HG02943 (cell line): ENCODE results near the gene SFTPA1.
"Not testable (repeated sequence)": the region's sequence is repeated elsewhere in the genome, so short reads cannot be mapped to it uniquely, and the experiment has no call there.

ENCODE experiments used
- ATAC-seq: cut with Tn5 transposase; IDR thresholded peaks from one replicate; pipeline ENCODE4 v1.9.1; 2021; ENCODE audit warnings: mild to moderate bottlenecking, low read depth, moderate library complexity; ENCODE audit not compliant: unreplicated experiment

The SFTPA1 gene

DNA sequence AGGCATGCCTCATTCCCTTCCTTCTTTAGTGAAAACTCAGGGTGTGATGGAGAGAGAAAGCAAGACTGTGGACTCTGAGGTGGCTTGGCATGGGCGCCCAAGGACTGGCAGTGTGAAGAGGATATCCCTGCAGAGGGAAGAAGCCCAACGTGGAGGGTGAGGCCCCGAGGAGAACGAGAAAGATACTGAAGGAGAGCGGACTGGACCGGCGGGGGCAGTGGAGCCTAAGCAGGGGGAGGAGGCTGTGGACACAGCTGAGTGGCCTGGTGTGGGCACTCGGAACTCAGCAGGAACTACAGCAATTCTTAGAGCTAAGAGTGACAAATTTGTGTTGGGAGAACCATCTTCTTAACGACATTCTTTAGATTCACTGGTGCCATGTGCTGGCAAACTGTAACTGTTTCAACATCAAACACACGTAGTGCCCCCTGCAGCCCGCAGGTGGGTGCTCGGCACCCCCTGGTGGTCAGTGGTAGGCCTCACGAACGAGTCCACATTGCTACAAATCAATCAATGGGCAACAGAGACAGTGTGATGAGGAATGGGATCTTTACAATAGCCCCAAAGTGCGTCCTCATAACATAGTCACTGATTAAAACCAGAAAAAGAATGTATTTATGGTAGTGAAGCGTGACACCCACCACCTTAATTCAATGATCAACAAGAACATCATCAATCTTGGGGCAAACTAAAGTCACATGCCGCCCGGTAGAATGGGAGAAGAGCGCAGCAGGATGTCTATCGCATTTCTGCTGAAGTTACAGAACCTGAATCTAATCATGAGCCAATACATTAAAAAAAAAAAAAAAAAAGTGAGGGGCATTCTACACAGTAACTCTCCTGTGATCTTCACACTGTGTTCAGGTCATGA lies 2.0 kb upstream of the SFTPA1 start:
- no peak for ATAC-seq

DNA sequence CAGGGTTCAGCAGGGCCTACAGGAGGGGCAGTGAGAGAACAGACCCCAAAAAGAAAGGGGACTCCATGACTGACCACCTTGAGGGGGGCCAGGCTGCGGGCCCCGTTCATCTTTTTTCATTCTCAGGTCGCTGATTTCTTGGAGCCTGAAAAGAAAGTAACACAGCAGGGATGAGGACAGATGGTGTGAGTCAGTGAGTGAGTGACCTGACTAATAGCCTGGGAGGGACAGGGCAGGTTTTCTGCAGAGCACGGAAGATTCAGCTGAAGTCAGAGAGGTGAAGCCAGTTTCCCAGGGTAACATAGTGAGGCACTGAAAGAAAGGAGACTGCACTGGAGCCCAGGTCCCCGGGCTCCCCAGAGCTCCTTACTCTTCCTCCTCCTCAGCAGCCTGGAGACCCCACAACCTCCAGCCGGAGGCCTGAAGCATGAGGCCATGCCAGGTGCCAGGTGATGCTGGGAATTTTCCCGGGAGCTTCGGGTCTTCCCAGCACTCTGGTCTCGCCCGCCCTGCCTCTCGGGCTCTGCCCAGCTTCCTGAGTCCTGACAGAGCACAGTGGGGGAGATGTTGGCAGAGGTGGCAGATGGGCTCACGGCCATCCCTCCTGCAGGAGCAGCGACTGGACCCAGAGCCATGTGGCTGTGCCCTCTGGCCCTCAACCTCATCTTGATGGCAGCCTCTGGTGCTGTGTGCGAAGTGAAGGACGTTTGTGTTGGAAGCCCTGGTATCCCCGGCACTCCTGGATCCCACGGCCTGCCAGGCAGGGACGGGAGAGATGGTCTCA lies 646 bp downstream of the SFTPA1 start:
- ATAC-seq = not testable (repeated sequence)

DNA sequence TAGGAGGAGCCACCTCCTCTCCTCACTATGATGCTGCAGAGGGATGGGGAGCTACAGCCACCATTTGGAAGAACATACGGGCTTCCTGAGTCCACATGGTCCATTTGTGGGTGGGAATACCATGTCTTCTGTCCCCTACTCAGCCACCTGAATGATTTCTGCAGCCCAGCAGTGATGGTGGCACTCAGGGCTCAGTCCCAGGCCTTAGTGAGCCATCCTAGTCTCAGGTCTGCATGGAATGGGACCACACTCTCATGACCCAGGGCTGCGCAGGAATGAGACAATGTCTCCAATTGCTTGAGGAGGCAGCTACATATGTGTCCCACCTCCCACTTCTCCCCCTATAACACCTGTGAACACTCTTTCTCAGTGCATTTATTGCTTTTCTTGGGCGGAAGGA lies 4.8 kb downstream of the SFTPA1 start:
- ATAC-seq = no peak

DNA sequence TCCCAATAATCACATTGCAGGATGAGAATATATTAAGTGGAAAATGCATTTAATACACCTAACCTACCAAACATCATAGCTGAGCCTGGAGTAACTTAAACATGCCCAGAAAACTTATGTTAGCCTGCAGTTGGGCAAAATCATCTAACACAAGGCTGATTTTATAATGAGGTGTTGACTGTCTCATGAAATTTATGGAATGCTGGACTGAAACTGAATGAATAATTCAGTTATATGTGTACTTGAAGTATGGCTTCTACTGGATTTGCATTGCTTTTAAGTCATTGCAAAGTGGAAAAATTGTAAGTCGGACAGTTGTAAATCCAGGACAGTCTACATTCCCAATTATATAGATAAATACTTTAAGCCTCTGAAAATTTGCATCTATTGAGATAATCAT lies 5.4 kb downstream of the SFTPA1 start:
- no peak for ATAC-seq

DNA sequence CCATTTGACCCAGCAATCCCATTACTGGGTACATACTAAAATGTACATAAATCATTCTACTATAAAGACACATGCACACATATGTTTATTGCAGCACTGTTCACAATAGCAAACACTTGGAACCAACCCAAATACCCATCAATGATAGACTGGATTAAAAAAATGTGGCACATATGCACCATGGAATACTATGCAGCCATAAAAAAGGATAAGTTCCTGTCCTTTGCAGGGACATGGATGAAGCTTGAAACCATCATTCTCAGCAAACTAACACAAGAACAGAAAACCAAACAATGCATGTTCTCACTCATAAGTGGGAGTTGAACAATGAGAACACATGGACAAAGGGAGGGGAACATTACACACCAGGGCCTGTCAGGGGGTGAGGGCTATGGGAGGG lies 12.9 kb downstream of the SFTPA1 start:
- ATAC-seq = not testable (repeated sequence)

GRCh38 chr10:79627075-79627474 lies 16.3 kb downstream of the SFTPA1 start:
- ATAC-seq = no peak

- ATAC-seq = no peak
These were observed 17.3 kb downstream of the SFTPA1 start for GRCh38 chr10:79628083-79628482.

DNA sequence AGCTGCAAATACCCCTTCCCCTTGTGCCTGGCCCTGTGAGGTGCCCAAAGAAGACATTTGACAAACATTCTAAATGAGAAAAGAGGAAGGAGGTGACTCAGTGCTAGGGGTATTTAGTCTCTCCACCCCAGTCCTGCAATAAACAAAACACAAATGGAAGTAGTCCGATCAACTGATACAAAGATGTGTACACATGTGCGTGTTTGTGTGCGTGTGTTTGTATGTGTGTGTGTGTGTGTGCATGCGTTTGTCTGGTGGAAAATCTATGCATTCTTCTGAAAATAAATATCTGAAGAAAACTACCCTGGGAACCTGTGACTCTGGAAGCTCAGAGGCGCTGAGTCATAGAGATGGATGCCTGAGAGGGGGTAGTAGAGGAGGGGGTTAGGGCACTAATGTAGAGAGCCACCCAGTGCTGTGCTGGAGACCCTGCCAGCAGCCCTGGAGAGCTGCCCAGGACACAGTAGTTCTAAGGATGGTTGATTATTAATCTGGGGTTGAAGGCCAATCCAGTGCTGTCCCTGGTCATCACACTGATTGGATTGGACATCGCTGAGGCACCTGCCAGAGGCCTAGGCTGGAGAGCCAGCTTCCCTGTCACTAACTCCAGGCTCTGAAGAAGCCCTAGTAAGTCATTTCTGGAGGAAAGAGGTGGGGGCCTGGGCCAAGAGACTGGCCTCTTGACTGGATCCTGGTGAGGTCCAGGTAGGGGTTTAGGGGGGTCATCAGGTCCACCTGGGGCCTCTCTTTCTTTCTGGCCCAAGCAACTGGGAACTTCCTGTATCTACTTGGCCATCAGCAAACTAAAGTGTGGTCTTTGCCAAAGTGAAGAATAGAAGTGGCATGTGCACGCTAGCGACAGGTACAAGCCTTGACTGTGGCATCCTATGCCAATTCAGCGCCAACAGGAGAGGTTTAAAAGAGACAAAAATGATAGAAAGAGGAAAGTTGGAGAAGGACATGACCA lies 18.5 kb downstream of the SFTPA1 start:
- no peak for ATAC-seq

DNA sequence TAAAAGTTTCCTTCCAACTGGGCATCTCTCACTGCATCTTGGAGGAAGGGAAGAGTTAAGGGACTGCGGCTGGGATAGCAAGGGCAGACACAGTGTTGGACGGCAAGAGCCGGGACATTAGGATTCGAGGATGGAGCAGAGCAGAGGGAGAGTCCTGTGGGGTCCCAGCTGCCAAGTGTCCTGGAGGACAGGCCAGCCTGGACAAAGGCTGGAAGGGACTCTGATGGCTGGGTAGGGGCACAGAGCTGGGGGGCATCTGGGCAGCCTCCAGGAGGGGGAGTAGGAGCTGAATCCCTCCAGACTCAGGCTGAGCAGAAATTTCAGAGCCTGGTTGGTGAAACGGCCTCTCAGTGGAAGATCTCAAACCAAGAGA lies 19.2 kb downstream of the SFTPA1 start:
- ATAC-seq = no peak

DNA sequence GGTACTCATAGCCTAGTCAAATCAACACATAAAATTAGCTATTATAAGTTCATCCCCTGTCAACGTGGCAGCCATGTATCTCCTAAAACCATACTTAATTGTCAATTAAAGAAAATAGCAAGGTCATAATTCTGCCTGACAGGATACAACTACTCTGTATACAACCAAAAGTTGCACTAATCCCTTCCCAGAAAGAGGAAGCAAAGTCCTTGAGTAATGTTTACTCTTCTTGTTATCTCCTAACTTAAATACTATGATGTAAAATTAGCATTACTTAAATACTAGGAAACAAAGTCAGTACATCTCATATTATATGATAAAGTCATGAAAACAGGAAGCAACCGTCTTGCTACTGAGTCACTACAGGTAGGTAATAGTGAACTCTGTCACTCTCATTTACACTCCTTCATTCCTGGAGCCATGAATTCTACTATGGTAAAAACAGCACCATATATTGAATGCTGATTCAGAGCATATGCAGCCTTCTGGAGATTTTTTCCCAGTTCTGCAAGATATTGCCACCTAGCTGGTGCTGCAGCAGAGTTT lies 26.0 kb downstream of the SFTPA1 start:
- ATAC-seq = not testable (repeated sequence)

DNA sequence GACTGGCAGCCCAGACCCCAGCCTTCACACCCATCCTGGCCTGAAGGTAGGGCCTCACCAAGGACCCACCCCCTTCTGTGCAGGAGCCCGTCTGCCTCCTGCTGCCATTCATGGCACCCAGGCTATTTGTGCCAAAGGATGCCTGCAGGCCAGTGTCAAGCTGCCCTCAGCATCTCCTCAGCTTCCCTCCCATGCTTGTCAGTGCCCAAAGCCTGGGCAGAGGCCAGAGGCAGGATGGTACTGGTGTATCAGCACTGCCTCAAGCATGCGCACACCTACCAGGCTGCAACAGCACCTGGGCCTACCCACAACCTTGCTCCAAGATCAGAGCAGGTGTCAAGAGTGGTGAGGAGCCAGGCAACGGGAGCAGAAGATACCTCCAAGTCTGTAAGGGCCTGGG lies 27.6 kb downstream of the SFTPA1 start:
- ATAC-seq = no peak

- not testable (repeated sequence) for ATAC-seq
These were observed 42.0 kb downstream of the SFTPA1 start for GRCh38 chr10:79652695-79653094.

DNA sequence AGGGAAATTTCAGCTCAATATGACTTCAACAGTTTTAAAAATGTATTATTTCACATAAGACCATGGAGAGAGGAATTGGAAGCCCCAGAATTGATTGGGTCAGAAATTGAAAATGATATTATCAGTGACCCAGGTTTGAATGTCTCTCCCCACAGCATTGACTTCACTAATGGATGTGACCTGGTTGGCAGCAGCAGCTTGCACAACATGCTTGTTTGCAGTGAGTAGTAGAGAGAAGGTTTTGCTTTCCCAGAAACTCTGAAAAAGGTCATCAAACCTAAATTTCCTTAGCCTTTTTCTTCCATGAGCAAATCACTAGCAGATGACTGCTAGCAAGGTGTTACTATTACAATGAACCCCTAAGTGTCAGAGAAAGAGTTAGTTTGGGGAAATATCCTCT lies 52.5 kb downstream of the SFTPA1 start:
- not testable (repeated sequence) for ATAC-seq

DNA sequence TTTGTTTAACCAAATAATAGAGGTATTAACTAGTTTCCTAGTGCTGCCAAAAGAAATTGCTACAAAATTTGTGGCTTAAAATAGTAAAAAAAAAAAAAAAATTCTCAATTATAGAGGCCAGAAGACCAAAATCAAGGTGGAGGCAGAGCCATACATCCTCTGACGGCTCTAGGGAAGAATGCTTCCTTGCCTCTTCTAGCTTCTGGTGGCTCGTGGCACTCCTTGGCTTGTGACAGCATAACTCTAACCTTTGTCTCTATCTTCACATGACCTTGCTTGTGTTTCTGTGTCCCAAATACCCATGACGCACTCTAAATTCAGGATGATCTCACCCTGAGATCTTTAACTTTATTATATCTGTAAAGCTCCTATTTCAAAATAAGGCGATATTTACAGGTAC lies 53.9 kb downstream of the SFTPA1 start:
- not testable (repeated sequence) for ATAC-seq
